HEK293 (cell line): ENCODE data around the gene MTUS2.
"Not testable (repeated sequence)": the region's sequence is repeated elsewhere in the genome, so short reads cannot be mapped to it uniquely, and the experiment has no call there.

ENCODE experiments used
- CTCF ChIA-PET: fragments of 350-600 bp; formaldehyde crosslinking; extraction: SDS; loops from one replicate; lab custom pipeline; 2021; ENCODE audit warnings: antibody characterized with exemption; lab: Yijun Ruan, JAX
- POLR2A ChIA-PET: fragments of 300-600 bp; formaldehyde crosslinking; extraction: SDS; loops from one replicate; lab custom pipeline; 2020; ENCODE audit warnings: antibody characterized with exemption, inconsistent platforms; lab: Yijun Ruan, JAX
- H3K27ac ChIP-seq: fragments of 200-500 bp; sonication (Bioruptor generic); 2 replicates; pipeline ENCODE4 v1.5.1; 2014; ENCODE audit warnings: low read depth, low read length, control low read depth, inconsistent platforms; ENCODE audit errors: extremely low read depth
- H3K36me3 ChIP-seq, 2 experiments: fragments of 200-500 bp in 1 of 2; sonication (Bioruptor generic) in 1 of 2; 1 replicate in 1 of 2; 2 replicates in 1 of 2; pipeline ENCODE4 v1.5.1; 2014 to 2017; ENCODE audit warnings: inconsistent platforms in 2 of 2, low read length in 2 of 2; ENCODE audit not compliant: control insufficient read depth in 2 of 2, insufficient read depth in 1 of 2
- H3K4me1 ChIP-seq: fragments of 200-500 bp; sonication (Bioruptor generic); 2 replicates; pipeline ENCODE4 v1.5.1; 2014; ENCODE audit warnings: mild to moderate bottlenecking, low read length, inconsistent platforms; ENCODE audit not compliant: control insufficient read depth, insufficient read depth
- H3K4me3 ChIP-seq: 2 replicates; pipeline ENCODE4 v1.5.1; 2011; ENCODE audit warnings: low read depth, mild to moderate bottlenecking, control low read depth, low read length, moderate library complexity
- H3K9me3 ChIP-seq: fragments of 200-500 bp; sonication (Bioruptor generic); 2 replicates; pipeline ENCODE4 v1.5.1; 2014; ENCODE audit warnings: low read depth, low read length, inconsistent platforms; ENCODE audit not compliant: control insufficient read depth, insufficient read depth
- BCL11B ChIP-seq: fragments of 450-650 bp; formaldehyde crosslinking; IDR thresholded peaks from 2 replicates; pipeline ENCODE4 v1.5.1; 2016; ENCODE audit warnings: low read depth, missing biosample characterization, missing genetic modification characterization
- FEZF1 ChIP-seq: fragments of 450-650 bp; formaldehyde crosslinking; IDR thresholded peaks from 2 replicates; pipeline ENCODE4 v1.5.1; 2016; ENCODE audit warnings: missing biosample characterization, missing genetic modification characterization
- GFI1B ChIP-seq: fragments of 450-650 bp; formaldehyde crosslinking; IDR thresholded peaks from 2 replicates; pipeline ENCODE4 v1.5.1; 2016; ENCODE audit warnings: missing biosample characterization, missing genetic modification characterization
- GLI4 ChIP-seq: fragments of 450-650 bp; formaldehyde crosslinking; IDR thresholded peaks from 2 replicates; pipeline ENCODE4 v1.5.1; 2016; ENCODE audit warnings: missing biosample characterization, missing genetic modification characterization
- HOXA7 ChIP-seq: sonication (generic); formaldehyde crosslinking; IDR thresholded peaks from 2 replicates; pipeline ENCODE4 v1.8.1; 2022; ENCODE audit warnings: missing genetic modification reagents, borderline replicate concordance
- SETDB1 ChIP-seq: IDR thresholded peaks from one replicate; pipeline ENCODE4 v1.6.1; 2017; ENCODE audit warnings: mild to moderate bottlenecking, low read length, moderate library complexity, mixed read lengths; ENCODE audit not compliant: insufficient read length
- SP2 ChIP-seq: fragments of 450-650 bp; formaldehyde crosslinking; IDR thresholded peaks from 2 replicates; pipeline ENCODE4 v1.5.1; 2016; ENCODE audit warnings: missing biosample characterization, missing genetic modification characterization
- ZFHX2 ChIP-seq: fragments of 450-650 bp; formaldehyde crosslinking; conservative IDR thresholded peaks from 2 replicates; pipeline ENCODE4 v1.5.1; 2016; ENCODE audit warnings: missing biosample characterization, missing genetic modification characterization
- ZNF121 ChIP-seq: fragments of 450-650 bp; formaldehyde crosslinking; IDR thresholded peaks from 2 replicates; pipeline ENCODE4 v1.5.1; 2016; ENCODE audit warnings: missing biosample characterization, missing genetic modification characterization
- ZNF146 ChIP-seq: fragments of 450-650 bp; formaldehyde crosslinking; IDR thresholded peaks from 2 replicates; pipeline ENCODE4 v1.5.1; 2016; ENCODE audit warnings: missing biosample characterization, missing genetic modification characterization
- ZNF2 ChIP-seq: fragments of 450-650 bp; formaldehyde crosslinking; IDR thresholded peaks from 2 replicates; pipeline ENCODE4 v1.5.1; 2016; ENCODE audit warnings: missing biosample characterization, missing genetic modification characterization
- ZNF24 ChIP-seq: fragments of 450-650 bp; formaldehyde crosslinking; IDR thresholded peaks from 2 replicates; pipeline ENCODE4 v1.5.1; 2016; ENCODE audit warnings: missing biosample characterization, missing genetic modification characterization
- ZNF280C ChIP-seq: fragments of 450-650 bp; formaldehyde crosslinking; IDR thresholded peaks from 2 replicates; pipeline ENCODE4 v1.5.1; 2016; ENCODE audit warnings: missing biosample characterization, missing genetic modification characterization
- ZNF280D ChIP-seq: fragments of 450-650 bp; formaldehyde crosslinking; IDR thresholded peaks from 2 replicates; pipeline ENCODE4 v1.5.1; 2016; ENCODE audit warnings: missing biosample characterization, missing genetic modification characterization
- ZNF366 ChIP-seq: fragments of 450-650 bp; formaldehyde crosslinking; conservative IDR thresholded peaks from 2 replicates; pipeline ENCODE4 v1.5.1; 2016; ENCODE audit warnings: missing biosample characterization, missing genetic modification characterization
- ZNF514 ChIP-seq: fragments of 450-650 bp; formaldehyde crosslinking; IDR thresholded peaks from 2 replicates; pipeline ENCODE4 v1.5.1; 2016; ENCODE audit warnings: missing biosample characterization, missing genetic modification characterization
- ZNF518A ChIP-seq: fragments of 450-650 bp; formaldehyde crosslinking; conservative IDR thresholded peaks from 2 replicates; pipeline ENCODE4 v1.5.1; 2016; ENCODE audit warnings: low read depth, missing biosample characterization, missing genetic modification characterization
- ZNF548 ChIP-seq: fragments of 450-650 bp; formaldehyde crosslinking; IDR thresholded peaks from 2 replicates; pipeline ENCODE4 v1.5.1; 2016; ENCODE audit warnings: missing biosample characterization, missing genetic modification characterization
- ZNF660 ChIP-seq: fragments of 450-650 bp; IDR thresholded peaks from 2 replicates; pipeline ENCODE4 v1.5.1; 2018; ENCODE audit warnings: missing biosample characterization, mild to moderate bottlenecking, missing genetic modification characterization
- ZNF76 ChIP-seq: fragments of 450-650 bp; formaldehyde crosslinking; IDR thresholded peaks from 2 replicates; pipeline ENCODE4; 2016; ENCODE audit warnings: low read depth, missing biosample characterization, missing genetic modification characterization, borderline replicate concordance

Gene MTUS2

GRCh38 chr13:29196409-29197074, 376.4 kb downstream of the MTUS2 start:
- POLR2A ChIA-PET, result no interaction called here
- no peak for TF ChIP-seq ZNF146 (tag by site-specific recombination)
- TF ChIP-seq HOXA7, result no peak
- TF ChIP-seq ZNF548, result no peak
- TF ChIP-seq ZNF76 (tag by site-specific recombination), result no peak
- TF ChIP-seq ZNF518A (tag by site-specific recombination), result no peak
- no peak for TF ChIP-seq SP2 (tag by site-specific recombination)
- no peak for TF ChIP-seq ZNF121 (tag by site-specific recombination)
- no peak for TF ChIP-seq ZNF24
- Histone ChIP-seq H3K9me3 (no peaks in the 10 kb centered on the region), H3K36me3 (no peaks in the 10 kb centered on the region), H3K4me3 (no peak overlapping the region), H3K4me1 (no peaks in the 10 kb centered on the region), H3K27ac (no peak overlapping the region)
- CTCF ChIA-PET, result no interaction called here

GRCh38 chr13:29202753-29203152, 382.6 kb downstream of the MTUS2 start:
- H3K4me1 ChIP-seq, H3K36me3 ChIP-seq, H3K27ac ChIP-seq, H3K9me3 ChIP-seq, POLR2A ChIA-PET, H3K4me3 ChIP-seq: not testable (repeated sequence)
- CTCF ChIA-PET, result interaction anchor here (0.6 to 0.7 kb wide), 2 partner anchors 1073 to 1667 kb away, joined by 3 to 4 read pairs; no protein-coding TSS in a partner anchor

GRCh38 chr13:29204651-29205050, 384.5 kb downstream of the MTUS2 start:
- H3K4me3 ChIP-seq, result no peak overlapping the region
- H3K4me1 ChIP-seq, result no peaks in the 10 kb centered on the region
- H3K27ac ChIP-seq, result no peak overlapping the region
- ChIA-PET CTCF (no interaction called here), POLR2A (no interaction called here)
- H3K36me3 ChIP-seq, result no peaks in the 10 kb centered on the region
- no peaks in the 10 kb centered on the region for H3K9me3 ChIP-seq
- TF ChIP-seq ZNF660 (tag by site-specific recombination) (no peak), BCL11B (no peak), ZNF2 (tag by site-specific recombination) (no peak), ZNF280D (tag by site-specific recombination) (no peak), ZFHX2 (tag by site-specific recombination) (no peak), GFI1B (tag by site-specific recombination) (no peak), ZNF366 (no peak), ZNF514 (tag by site-specific recombination) (no peak), GLI4 (tag by site-specific recombination) (no peak), ZNF280C (tag by site-specific recombination) (no peak), ZNF76 (tag by site-specific recombination) (no peak), FEZF1 (tag by site-specific recombination) (no peak), SETDB1 (no peak)
